ENCODE data around the gene ZG16.
"Not testable (repeated sequence)": the region's sequence is repeated elsewhere in the genome, so short reads cannot be mapped to it uniquely, and the experiment has no call there.

GRCh38 chr16:29739927-29740629 lies 38.0 kb upstream of the ZG16 start:
- TF ChIP-seq POLR2AphosphoS5, SPI1, POLR2A (IDR thresholded peaks at IDR 0.05; ENCODE audit: low read depth, low read length): not testable (repeated sequence)

Measured in GM12891 (cell line).